ENCODE measurements around the gene DIO2. TPM values are rescaled to one million over a fixed set of nuclear protein-coding genes. Genes with fewer than 3 reads are reported as not detected.

Gene DIO2
- total RNA-seq: 0.09 and 0.59 TPM in 2 replicates

GRCh38 chr14:80211153-80212022, at the start of gene DIO2:
TSS of gene DIO2 (minus strand) at chr14:80211504. CDS start at chr14:80211472, 32 bp downstream.

